Immature natural killer cell (primary cell): ENCODE results near the gene EHD4. TPM values are rescaled to one million over a fixed set of nuclear protein-coding genes. Genes with fewer than 3 reads are reported as not detected.
A peak's percentile ranks its signal among the peaks of the same experiment; 100 is the strongest.

Source experiments
- DNase-seq, 3 donors: peaks; one replicate each; pipeline ENCODE4 v3.0.0; 2022; ENCODE audit warnings: mixed read lengths in 1 of 3
- H3K27ac Mint-ChIP-seq, 6 donors: one replicate each; pipeline ENCODE4 v1.8.0; 2020; ENCODE audit warnings: mixed read lengths in 6 of 6, mild to moderate bottlenecking in 5 of 6, inconsistent platforms in 4 of 6, moderate library complexity in 3 of 6
- H3K27me3 Mint-ChIP-seq, 3 donors: one replicate each; pipeline ENCODE4 v1.8.0; 2020 to 2021; ENCODE audit warnings: low read depth in 3 of 3, mild to moderate bottlenecking in 3 of 3, mixed read lengths in 3 of 3, moderate library complexity in 3 of 3, inconsistent platforms in 1 of 3
- H3K36me3 Mint-ChIP-seq, 3 donors: one replicate each; pipeline ENCODE4 v1.8.0; 2020; ENCODE audit warnings: mixed read lengths in 3 of 3, inconsistent platforms in 2 of 3, mild to moderate bottlenecking in 2 of 3
- H3K4me1 Mint-ChIP-seq, 2 donors: one replicate each; pipeline ENCODE4 v1.8.0; 2020; ENCODE audit warnings: inconsistent platforms in 2 of 2, mild to moderate bottlenecking in 2 of 2, mixed read lengths in 2 of 2, moderate library complexity in 1 of 2
- H3K4me3 Mint-ChIP-seq, 5 donors: one replicate each; pipeline ENCODE4 v1.8.0; 2020; ENCODE audit warnings: mild to moderate bottlenecking in 5 of 5, mixed read lengths in 5 of 5, inconsistent platforms in 3 of 5, moderate library complexity in 3 of 5
- H3K9me3 Mint-ChIP-seq, 6 donors: one replicate each; pipeline ENCODE4 v1.8.0; 2020; ENCODE audit warnings: mild to moderate bottlenecking in 6 of 6, mixed read lengths in 6 of 6, inconsistent platforms in 4 of 6, moderate library complexity in 3 of 6
- polyA plus RNA-seq, 3 donors: library from polyadenylated mRNA; unstranded; fragments of 300-500 nt; fragmentation: Illumina TruSeq; gene quantifications; one replicate each; pipeline ENCODE4 v1.2.3, GENCODE V29; 2021

The EHD4 gene
- polyA plus RNA-seq, 3 donors from 2014 or later, result 5.3 to 7.3 (median 7.0) TPM

GRCh38 chr15:41866872-41867579 lies 105.3 kb downstream of the EHD4 start:
- no peaks in the 10 kb centered on the region for H3K36me3 Mint-ChIP-seq
- H3K27ac Mint-ChIP-seq, result peak overlapping the region in 1 of 6 donors; percentile 25
- no peak for DNase-seq

GRCh38 chr15:41866263-41866703 lies 106.1 kb downstream of the EHD4 start:
- Mint-ChIP-seq H3K27me3 (peaks cover 0 to 2% (median 0%) of the 10 kb centered on the region in 3 donors), H3K4me1 (peaks cover 4% of the 10 kb centered on the region in 2 donors), H3K4me3 (no peak overlapping the region), H3K9me3 (no peaks in the 10 kb centered on the region), H3K36me3 (no peaks in the 10 kb centered on the region), H3K27ac (no peak overlapping the region)
- no peak for DNase-seq

More at GRCh38 chr15:41866872-41867579, 105.3 kb downstream of the EHD4 start:
- Mint-ChIP-seq H3K4me3 (no peak overlapping the region), H3K4me1 (peaks cover 4% of the 10 kb centered on the region in 2 donors), H3K9me3 (no peaks in the 10 kb centered on the region), H3K27me3 (peaks cover 0 to 2% (median 0%) of the 10 kb centered on the region in 3 donors)

- Mint-ChIP-seq H3K27me3 (peaks cover 0 to 2% (median 0%) of the 10 kb centered on the region in 3 donors), H3K27ac (no peak overlapping the region), H3K36me3 (no peaks in the 10 kb centered on the region), H3K9me3 (no peaks in the 10 kb centered on the region), H3K4me1 (peaks cover 4% of the 10 kb centered on the region in 2 donors), H3K4me3 (no peak overlapping the region)
- DNase-seq, result no peak
These were observed 106.8 kb downstream of the EHD4 start for GRCh38 chr15:41865490-41866055.

GRCh38 chr15:41862515-41863116 lies 109.7 kb downstream of the EHD4 start:
- H3K36me3 Mint-ChIP-seq, result no peaks in the 10 kb centered on the region
- H3K4me1 Mint-ChIP-seq, result peaks cover 4 to 8% of the 10 kb centered on the region in 2 donors
- H3K27me3 Mint-ChIP-seq, result peaks cover 0 to 5% (median 0%) of the 10 kb centered on the region in 3 donors
- no peak overlapping the region for H3K4me3 Mint-ChIP-seq
- H3K27ac Mint-ChIP-seq, result peak overlapping the region in 1 of 6 donors; percentile 40
- peak in 1 of 3 donors; percentile 21 for DNase-seq
- no peaks in the 10 kb centered on the region for H3K9me3 Mint-ChIP-seq

- no peak overlapping the region for H3K27ac Mint-ChIP-seq
- no peak overlapping the region for H3K4me3 Mint-ChIP-seq
- H3K36me3 Mint-ChIP-seq, result no peaks in the 10 kb centered on the region
- no peaks in the 10 kb centered on the region for H3K9me3 Mint-ChIP-seq
- peaks cover 0 to 5% (median 0%) of the 10 kb centered on the region in 3 donors for H3K27me3 Mint-ChIP-seq
- peaks cover 4 to 8% of the 10 kb centered on the region in 2 donors for H3K4me1 Mint-ChIP-seq
- DNase-seq, result no peak
These were observed 110.5 kb downstream of the EHD4 start for GRCh38 chr15:41861736-41862356.

- peaks cover 4 to 8% of the 10 kb centered on the region in 2 donors for H3K4me1 Mint-ChIP-seq
- no peaks in the 10 kb centered on the region for H3K9me3 Mint-ChIP-seq
- no peaks in the 10 kb centered on the region for H3K36me3 Mint-ChIP-seq
- no peak for DNase-seq
- peaks cover 0 to 9% (median 0%) of the 10 kb centered on the region in 3 donors for H3K27me3 Mint-ChIP-seq
- H3K27ac Mint-ChIP-seq, result peak overlapping the region in 1 of 6 donors; percentile 34
- no peak overlapping the region for H3K4me3 Mint-ChIP-seq
These were observed 112.1 kb downstream of the EHD4 start for GRCh38 chr15:41860049-41860828.

GRCh38 chr15:41858756-41859155 lies 113.6 kb downstream of the EHD4 start:
- Mint-ChIP-seq H3K4me3 (no peak overlapping the region), H3K36me3 (no peaks in the 10 kb centered on the region), H3K4me1 (peaks cover 4 to 8% of the 10 kb centered on the region in 2 donors), H3K9me3 (no peaks in the 10 kb centered on the region), H3K27me3 (peaks cover 0 to 9% (median 0%) of the 10 kb centered on the region in 3 donors), H3K27ac (no peak overlapping the region)
- no peak for DNase-seq

GRCh38 chr15:41857316-41857715 lies 115.0 kb downstream of the EHD4 start:
- peaks cover 0 to 4% of the 10 kb centered on the region in 2 donors for H3K4me1 Mint-ChIP-seq
- H3K27me3 Mint-ChIP-seq, result peaks cover 0 to 9% (median 0%) of the 10 kb centered on the region in 3 donors
- H3K9me3 Mint-ChIP-seq, result no peaks in the 10 kb centered on the region
- no peak overlapping the region for H3K27ac Mint-ChIP-seq
- H3K4me3 Mint-ChIP-seq, result no peak overlapping the region
- no peak for DNase-seq
- H3K36me3 Mint-ChIP-seq, result no peaks in the 10 kb centered on the region

GRCh38 chr15:41856716-41857115 lies 115.6 kb downstream of the EHD4 start:
- Mint-ChIP-seq H3K27ac (no peak overlapping the region), H3K9me3 (no peaks in the 10 kb centered on the region), H3K27me3 (peaks cover 0 to 9% (median 0%) of the 10 kb centered on the region in 3 donors), H3K4me3 (no peak overlapping the region), H3K36me3 (no peaks in the 10 kb centered on the region), H3K4me1 (peaks cover 0 to 4% of the 10 kb centered on the region in 2 donors)
- no peak for DNase-seq

GRCh38 chr15:41856262-41856661 lies 116.1 kb downstream of the EHD4 start:
- Mint-ChIP-seq H3K4me1 (peaks cover 0 to 4% of the 10 kb centered on the region in 2 donors), H3K27me3 (peaks cover 0 to 9% (median 0%) of the 10 kb centered on the region in 3 donors), H3K9me3 (no peaks in the 10 kb centered on the region), H3K4me3 (no peak overlapping the region), H3K36me3 (no peaks in the 10 kb centered on the region), H3K27ac (no peak overlapping the region)
- no peak for DNase-seq

- Mint-ChIP-seq H3K4me1 (peaks cover 0 to 4% of the 10 kb centered on the region in 2 donors), H3K27ac (no peak overlapping the region), H3K36me3 (no peaks in the 10 kb centered on the region), H3K4me3 (no peak overlapping the region), H3K27me3 (peaks cover 0 to 9% (median 0%) of the 10 kb centered on the region in 3 donors), H3K9me3 (no peaks in the 10 kb centered on the region)
- DNase-seq, result no peak
These were observed 116.9 kb downstream of the EHD4 start for GRCh38 chr15:41855261-41855961.

- Mint-ChIP-seq H3K9me3 (no peaks in the 10 kb centered on the region), H3K27me3 (peaks cover 0 to 9% (median 0%) of the 10 kb centered on the region in 3 donors), H3K27ac (no peak overlapping the region)
These were observed 117.9 kb downstream of the EHD4 start for GRCh38 chr15:41854443-41854842.

GRCh38 chr15:41853831-41854230 lies 118.5 kb downstream of the EHD4 start:
- peaks cover 0 to 9% (median 0%) of the 10 kb centered on the region in 3 donors for H3K27me3 Mint-ChIP-seq
- no peaks in the 10 kb centered on the region for H3K9me3 Mint-ChIP-seq
- H3K36me3 Mint-ChIP-seq, result no peaks in the 10 kb centered on the region
- no peaks in the 10 kb centered on the region for H3K4me1 Mint-ChIP-seq
- no peak for DNase-seq
- H3K27ac Mint-ChIP-seq, result no peak overlapping the region
- no peak overlapping the region for H3K4me3 Mint-ChIP-seq

More at GRCh38 chr15:41854443-41854842, 117.9 kb downstream of the EHD4 start:
- Mint-ChIP-seq H3K4me3 (no peak overlapping the region), H3K4me1 (no peaks in the 10 kb centered on the region), H3K36me3 (no peaks in the 10 kb centered on the region)
- DNase-seq, result no peak
